ENCODE data around the gene ARHGAP1.
A peak's percentile ranks its signal among the peaks of the same experiment; 100 is the strongest.

ARHGAP1 gene

GRCh38 chr11:46666516-46666915 is 33.9 kb downstream of the ARHGAP1 start:
- ATAC-seq (replicated peaks): no peak
- H3K4me3 Mint-ChIP-seq: no peak overlapping the region
- H3K36me3 Mint-ChIP-seq: peaks cover 21 to 42% of the 10 kb centered on the region in 2 donors
- no peaks in the 10 kb centered on the region for H3K27me3 Mint-ChIP-seq
- no peak overlapping the region for H3K27ac Mint-ChIP-seq
- H3K4me1 Mint-ChIP-seq: no peaks in the 10 kb centered on the region
- no peaks in the 10 kb centered on the region for H3K9me3 Mint-ChIP-seq
- DNase-seq: no peak

GRCh38 chr11:46665356-46665755 is 35.1 kb downstream of the ARHGAP1 start:
- DNase-seq: no peak
- Mint-ChIP-seq H3K27ac (no peak overlapping the region), H3K36me3 (peaks cover 21 to 36% of the 10 kb centered on the region in 2 donors), H3K9me3 (no peaks in the 10 kb centered on the region), H3K4me3 (no peak overlapping the region), H3K27me3 (no peaks in the 10 kb centered on the region), H3K4me1 (no peaks in the 10 kb centered on the region)
- ATAC-seq (replicated peaks): no peak

- Mint-ChIP-seq H3K9me3 (no peaks in the 10 kb centered on the region), H3K27me3 (no peaks in the 10 kb centered on the region), H3K4me1 (no peaks in the 10 kb centered on the region), H3K4me3 (no peak overlapping the region), H3K27ac (no peak overlapping the region), H3K36me3 (peaks cover 18 to 37% of the 10 kb centered on the region in 2 donors)
- no peak for DNase-seq
- ATAC-seq (replicated peaks): no peak
Observed at GRCh38 chr11:46664612-46665011, 35.8 kb downstream of the ARHGAP1 start.

- ATAC-seq (replicated peaks) (no peak), DNase-seq (no peak)
- H3K4me1 Mint-ChIP-seq: no peaks in the 10 kb centered on the region
- H3K27me3 Mint-ChIP-seq: no peaks in the 10 kb centered on the region
- no peak overlapping the region for H3K4me3 Mint-ChIP-seq
- H3K36me3 Mint-ChIP-seq: peaks cover 19 to 36% of the 10 kb centered on the region in 2 donors
- no peaks in the 10 kb centered on the region for H3K9me3 Mint-ChIP-seq
- H3K27ac Mint-ChIP-seq: no peak overlapping the region
Observed at GRCh38 chr11:46663277-46663940, 37.0 kb downstream of the ARHGAP1 start.

GRCh38 chr11:46662366-46662765 is 38.1 kb downstream of the ARHGAP1 start:
- DNase-seq (no peak), ATAC-seq (replicated peaks) (no peak)
- Mint-ChIP-seq H3K36me3 (peaks cover 21 to 40% of the 10 kb centered on the region in 2 donors), H3K27me3 (no peaks in the 10 kb centered on the region), H3K4me1 (no peaks in the 10 kb centered on the region), H3K4me3 (no peak overlapping the region), H3K27ac (no peak overlapping the region), H3K9me3 (no peaks in the 10 kb centered on the region)

GRCh38 chr11:46661836-46662235 is 38.6 kb downstream of the ARHGAP1 start:
- Mint-ChIP-seq H3K36me3 (peaks cover 22 to 39% of the 10 kb centered on the region in 2 donors), H3K9me3 (no peaks in the 10 kb centered on the region), H3K4me1 (no peaks in the 10 kb centered on the region), H3K27me3 (no peaks in the 10 kb centered on the region), H3K27ac (no peak overlapping the region), H3K4me3 (no peak overlapping the region)
- DNase-seq (no peak), ATAC-seq (replicated peaks) (no peak)

- Mint-ChIP-seq H3K36me3 (peaks cover 25 to 38% of the 10 kb centered on the region in 2 donors), H3K9me3 (no peaks in the 10 kb centered on the region), H3K27me3 (no peaks in the 10 kb centered on the region), H3K4me1 (no peaks in the 10 kb centered on the region), H3K4me3 (no peak overlapping the region), H3K27ac (no peak overlapping the region)
- ATAC-seq (replicated peaks) (no peak), DNase-seq (no peak)
Observed at GRCh38 chr11:46659908-46660307, 40.5 kb downstream of the ARHGAP1 start.

GRCh38 chr11:46658259-46658658 is 42.2 kb downstream of the ARHGAP1 start:
- no peak for DNase-seq

GRCh38 chr11:46657186-46657585 is 43.2 kb downstream of the ARHGAP1 start:
- no peak for ATAC-seq (replicated peaks)
- Mint-ChIP-seq H3K9me3 (no peaks in the 10 kb centered on the region), H3K27me3 (no peaks in the 10 kb centered on the region), H3K27ac (peak overlapping the region; percentile 31), H3K4me1 (no peaks in the 10 kb centered on the region), H3K4me3 (no peak overlapping the region), H3K36me3 (peaks cover 19 to 25% of the 10 kb centered on the region in 2 donors)
- DNase-seq: no peak

More at GRCh38 chr11:46658259-46658658, 42.2 kb downstream of the ARHGAP1 start:
- H3K27ac Mint-ChIP-seq: no peak overlapping the region
- peaks cover 19 to 25% of the 10 kb centered on the region in 2 donors for H3K36me3 Mint-ChIP-seq
- no peak for ATAC-seq (replicated peaks)
- no peaks in the 10 kb centered on the region for H3K27me3 Mint-ChIP-seq
- H3K4me1 Mint-ChIP-seq: no peaks in the 10 kb centered on the region
- no peak overlapping the region for H3K4me3 Mint-ChIP-seq
- H3K9me3 Mint-ChIP-seq: no peaks in the 10 kb centered on the region

GRCh38 chr11:46655631-46656030 is 44.8 kb downstream of the ARHGAP1 start:
- no peak for DNase-seq

GRCh38 chr11:46649180-46649738 is 51.2 kb downstream of the ARHGAP1 start:
- Mint-ChIP-seq H3K27me3 (no peaks in the 10 kb centered on the region), H3K9me3 (no peaks in the 10 kb centered on the region), H3K4me3 (no peak overlapping the region), H3K27ac (no peak overlapping the region), H3K36me3 (peaks cover 17 to 19% of the 10 kb centered on the region in 2 donors), H3K4me1 (no peaks in the 10 kb centered on the region)
- ATAC-seq (replicated peaks) (no peak), DNase-seq (no peak)

More at GRCh38 chr11:46655631-46656030, 44.8 kb downstream of the ARHGAP1 start:
- no peaks in the 10 kb centered on the region for H3K9me3 Mint-ChIP-seq
- H3K27me3 Mint-ChIP-seq: no peaks in the 10 kb centered on the region
- no peak overlapping the region for H3K27ac Mint-ChIP-seq
- no peak overlapping the region for H3K4me3 Mint-ChIP-seq
- H3K4me1 Mint-ChIP-seq: no peaks in the 10 kb centered on the region
- peaks cover 26 to 30% of the 10 kb centered on the region in 2 donors for H3K36me3 Mint-ChIP-seq
- no peak for ATAC-seq (replicated peaks)

- Mint-ChIP-seq H3K36me3 (peaks cover 21 to 30% of the 10 kb centered on the region in 2 donors), H3K27me3 (no peaks in the 10 kb centered on the region), H3K27ac (no peak overlapping the region), H3K9me3 (no peaks in the 10 kb centered on the region), H3K4me1 (no peaks in the 10 kb centered on the region), H3K4me3 (no peak overlapping the region)
- no peak for ATAC-seq (replicated peaks)
- DNase-seq: no peak
Observed at GRCh38 chr11:46643986-46644385, 56.4 kb downstream of the ARHGAP1 start.

GRCh38 chr11:46643531-46643930 is 56.9 kb downstream of the ARHGAP1 start:
- H3K9me3 Mint-ChIP-seq: no peaks in the 10 kb centered on the region

GRCh38 chr11:46642627-46643335 is 57.6 kb downstream of the ARHGAP1 start:
- no peaks in the 10 kb centered on the region for H3K27me3 Mint-ChIP-seq
- no peak overlapping the region for H3K27ac Mint-ChIP-seq
- no peak for ATAC-seq (replicated peaks)
- H3K4me3 Mint-ChIP-seq: no peak overlapping the region
- H3K36me3 Mint-ChIP-seq: peaks cover 25 to 35% of the 10 kb centered on the region in 2 donors
- no peaks in the 10 kb centered on the region for H3K4me1 Mint-ChIP-seq
- DNase-seq: no peak
- no peaks in the 10 kb centered on the region for H3K9me3 Mint-ChIP-seq

More at GRCh38 chr11:46643531-46643930, 56.9 kb downstream of the ARHGAP1 start:
- Mint-ChIP-seq H3K36me3 (peaks cover 23 to 32% of the 10 kb centered on the region in 2 donors), H3K27me3 (no peaks in the 10 kb centered on the region), H3K27ac (no peak overlapping the region), H3K4me3 (no peak overlapping the region), H3K4me1 (no peaks in the 10 kb centered on the region)
- DNase-seq (no peak), ATAC-seq (replicated peaks) (no peak)

- no peak overlapping the region for H3K27ac Mint-ChIP-seq
- no peak for ATAC-seq (replicated peaks)
- no peaks in the 10 kb centered on the region for H3K4me1 Mint-ChIP-seq
- H3K9me3 Mint-ChIP-seq: no peaks in the 10 kb centered on the region
- no peak overlapping the region for H3K4me3 Mint-ChIP-seq
- H3K36me3 Mint-ChIP-seq: peaks cover 25 to 32% of the 10 kb centered on the region in 2 donors
- no peak for DNase-seq
- no peaks in the 10 kb centered on the region for H3K27me3 Mint-ChIP-seq
Observed at GRCh38 chr11:46641639-46642038, 58.8 kb downstream of the ARHGAP1 start.

Measured in stimulated activated naive B cell treated with anti-CD40 and anti-IgM and Interleukin-4, amounts not matched to agents 10 μg/mL and 1 μg/mL and 100 μg/mL, for 72 hours (primary cell).